Measurements from ENCODE around the gene CREB5. TPM values are rescaled to one million over a fixed set of nuclear protein-coding genes. Genes with fewer than 3 reads are reported as not detected.

Gene CREB5
- total and polyA plus RNA-seq, 2 experiments from 2014 or later: 2.4 to 4.4 TPM

- TF ChIP-seq NANOG (IDR thresholded peaks at IDR 0.05; ENCODE audit: borderline replicate concordance): no peak
- TF ChIP-seq ETS1 (IDR thresholded peaks at IDR 0.05): no peak
- TF ChIP-seq STAT1 (IDR thresholded peaks at IDR 0.05; ENCODE audit: unreplicated experiment): no peak
- TF ChIP-seq CREB1 (CRISPR knock-in tag; IDR thresholded peaks at IDR 0.05; ENCODE audit: low read depth): no peak
- no peak for TF ChIP-seq ZNF462 (CRISPR knock-in tag; IDR thresholded peaks at IDR 0.05)
- TF ChIP-seq ZNF114 (CRISPR knock-in tag; IDR thresholded peaks at IDR 0.05): no peak
- no peak for TF ChIP-seq EZH2phosphoT487 (IDR thresholded peaks at IDR 0.05; ENCODE audit: unreplicated experiment)
- no peak for TF ChIP-seq EZH2 (IDR thresholded peaks at IDR 0.05; ENCODE audit: low read depth, unreplicated experiment)
Measured at GRCh38 chr7:28390426-28390825, 21.9 kb upstream of the CREB5 start (continued).

GRCh38 chr7:28392289-28392688 lies 20.0 kb upstream of the CREB5 start:
- Histone ChIP-seq H4K20me1 (replicated peaks; ENCODE audit: insufficient read depth) (no peaks in the 10 kb centered on the region), H3K27me3 (ENCODE audit: insufficient read depth) (no peaks in the 10 kb centered on the region), H3K79me2 (replicated peaks; ENCODE audit: insufficient read depth) (no peaks in the 10 kb centered on the region), H3K4me1 (ENCODE audit: insufficient read depth) (no peaks in the 10 kb centered on the region; the same call in 1 of the 2 replicates), H3K4me3 (no peak overlapping the region), H3K27ac (ENCODE audit: low read depth) (no peak overlapping the region), H3K36me3 (ENCODE audit: insufficient read depth) (no peaks in the 10 kb centered on the region; the same call in 1 of the 2 replicates), H3F3A (replicated peaks; ENCODE audit: low read depth) (no peaks in the 10 kb centered on the region), H3K9me2 (ENCODE audit: insufficient read depth) (no peaks in the 10 kb centered on the region), H2AFZ (no peak overlapping the region), H3K4me2 (no peak overlapping the region)
- Mint-ChIP-seq H3K27me3 (ENCODE audit: insufficient read depth, low read depth, poor library complexity) (no peaks in the 10 kb centered on the region), H3K9me3 (no peaks in the 10 kb centered on the region), H3K4me1 (peaks cover 8% of the 10 kb centered on the region; the same call in 2 of the 3 replicates), H3K36me3 (ENCODE audit: low read depth) (no peaks in the 10 kb centered on the region), H3K4me3 (no peak overlapping the region), H3K27ac (no peak overlapping the region)
- ATAC-seq: no peak
- no peak for DNase-seq (ENCODE audit: low spot score)
- no peak for TF ChIP-seq STAT1 (IDR thresholded peaks at IDR 0.05; ENCODE audit: unreplicated experiment)
- TF ChIP-seq JUNB (IDR thresholded peaks at IDR 0.05; ENCODE audit: unreplicated experiment): no peak
- TF ChIP-seq EZH2phosphoT487 (IDR thresholded peaks at IDR 0.05; ENCODE audit: unreplicated experiment): no peak
- no peak for TF ChIP-seq ETS1 (IDR thresholded peaks at IDR 0.05)
- no peak for TF ChIP-seq CTCF (conservative IDR thresholded peaks at IDR 0.05; ENCODE audit: low read depth in 2 of 2)
- no peak for TF ChIP-seq POLR2AphosphoS5 (IDR thresholded peaks at IDR 0.05; ENCODE audit: low read depth)
- no peak for TF ChIP-seq REST (IDR thresholded peaks at IDR 0.05; ENCODE audit: unreplicated experiment)
